Measurements from ENCODE around the gene UGP2. TPM values are rescaled to one million over a fixed set of nuclear protein-coding genes. Genes with fewer than 3 reads are reported as not detected.

The UGP2 gene
- total and polyA plus RNA-seq, 2 of the 8 experiments (the other 6 are each of a cell fraction or from before 2014, with no cell fraction given): 278 to 956 TPM

DNA sequence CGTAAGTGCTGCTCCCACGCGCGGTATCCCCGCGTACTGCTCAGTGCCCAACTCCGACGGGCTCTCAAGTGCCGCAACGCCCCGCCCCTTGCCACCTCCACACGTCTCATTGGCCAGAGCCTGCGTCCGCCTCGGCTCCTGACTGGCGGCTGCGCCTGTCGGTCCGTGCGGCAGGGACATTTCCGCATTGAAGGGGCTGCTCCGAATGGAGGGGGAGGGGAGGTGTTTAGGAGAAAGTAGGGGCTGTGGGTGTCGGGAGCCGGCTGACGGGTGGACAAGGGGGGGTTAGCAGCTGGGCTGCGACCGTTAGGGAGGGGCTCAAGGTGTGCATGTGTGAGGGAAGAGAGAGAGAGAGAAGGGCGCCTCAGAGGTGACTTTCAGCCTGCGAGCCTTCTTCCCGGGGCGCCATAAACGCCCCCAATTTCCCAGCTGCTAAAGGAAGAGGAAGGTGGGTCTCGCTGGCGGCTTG, 877 bp upstream of the UGP2 start (continued):
- no peak for TF ChIP-seq EZH2 (IDR thresholded peaks at IDR 0.05; ENCODE audit: low read depth, low read length, severe bottlenecking)
- peak; percentile 96 for TF ChIP-seq TAF1 (IDR thresholded peaks at IDR 0.05; ENCODE audit: low read depth, low read length)
- no peak for TF ChIP-seq FOSL1 (IDR thresholded peaks at IDR 0.05; ENCODE audit: insufficient read depth, low read depth, low read length)
- TF ChIP-seq EGR1 (IDR thresholded peaks at IDR 0.05; ENCODE audit: borderline replicate concordance, low read depth, low read length): no peak
- TF ChIP-seq POLR2AphosphoS5 (IDR thresholded peaks at IDR 0.05; ENCODE audit: low read depth, low read length): peak; percentile 99
- no peak for TF ChIP-seq KDM1A (IDR thresholded peaks at IDR 0.05; ENCODE audit: borderline replicate concordance, low read length)
- no peak for TF ChIP-seq ASH2L (IDR thresholded peaks at IDR 0.05; ENCODE audit: low read length)
- no peak for TF ChIP-seq BCL11A (IDR thresholded peaks at IDR 0.05; ENCODE audit: low read depth in 2 of 2, low read length in 2 of 2)
- no peak for TF ChIP-seq MAFK (IDR thresholded peaks at IDR 0.05; ENCODE audit: low read depth, low read length)
- no peak for TF ChIP-seq POU5F1 (IDR thresholded peaks at IDR 0.05; ENCODE audit: low read depth, low read length)
- TF ChIP-seq CHD1 (IDR thresholded peaks at IDR 0.05; ENCODE audit: low read depth, low read length): no peak
- TF ChIP-seq, protein P1, sequence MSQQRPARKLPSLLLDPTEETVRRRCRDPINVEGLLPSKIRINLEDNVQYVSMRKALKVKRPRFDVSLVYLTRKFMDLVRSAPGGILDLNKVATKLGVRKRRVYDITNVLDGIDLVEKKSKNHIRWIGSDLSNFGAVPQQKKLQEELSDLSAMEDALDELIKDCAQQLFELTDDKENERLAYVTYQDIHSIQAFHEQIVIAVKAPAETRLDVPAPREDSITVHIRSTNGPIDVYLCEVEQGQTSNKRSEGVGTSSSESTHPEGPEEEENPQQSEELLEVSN (IDR thresholded peaks at IDR 0.05): no peak
- TF ChIP-seq TBP (IDR thresholded peaks at IDR 0.05; ENCODE audit: low read depth, low read length): peak; percentile 93
- TF ChIP-seq CEBPB (IDR thresholded peaks at IDR 0.05; ENCODE audit: low read depth, low read length): no peak

All from H1 (cell line).